Measurements from ENCODE around the gene CDC42SE2.
"Not testable (repeated sequence)": the region's sequence is repeated elsewhere in the genome, so short reads cannot be mapped to it uniquely, and the experiment has no call there.

The CDC42SE2 gene

DNA sequence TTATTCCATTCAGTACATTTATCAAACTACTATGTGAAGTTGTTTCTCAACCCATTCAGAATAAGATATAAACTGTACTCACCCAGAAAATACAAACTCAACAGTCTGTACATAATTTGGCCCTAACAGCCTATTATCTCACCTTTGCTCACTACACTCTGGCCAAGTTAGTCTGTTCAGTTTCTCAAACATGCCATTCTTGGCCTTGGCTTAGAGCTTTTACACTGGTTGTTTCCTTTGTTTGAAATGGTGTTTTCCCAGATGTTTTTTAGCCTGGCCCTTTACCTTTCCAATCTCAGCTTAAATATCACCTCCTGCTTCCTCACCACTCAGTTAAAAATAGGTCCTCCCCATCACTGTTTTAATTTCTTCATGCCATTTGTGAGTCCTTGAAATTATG, 13.6 kb downstream of the CDC42SE2 start:
- DNase-seq (ENCODE audit: extremely low read depth in 1 of 2, low read depth in 1 of 2): no peak

DNA sequence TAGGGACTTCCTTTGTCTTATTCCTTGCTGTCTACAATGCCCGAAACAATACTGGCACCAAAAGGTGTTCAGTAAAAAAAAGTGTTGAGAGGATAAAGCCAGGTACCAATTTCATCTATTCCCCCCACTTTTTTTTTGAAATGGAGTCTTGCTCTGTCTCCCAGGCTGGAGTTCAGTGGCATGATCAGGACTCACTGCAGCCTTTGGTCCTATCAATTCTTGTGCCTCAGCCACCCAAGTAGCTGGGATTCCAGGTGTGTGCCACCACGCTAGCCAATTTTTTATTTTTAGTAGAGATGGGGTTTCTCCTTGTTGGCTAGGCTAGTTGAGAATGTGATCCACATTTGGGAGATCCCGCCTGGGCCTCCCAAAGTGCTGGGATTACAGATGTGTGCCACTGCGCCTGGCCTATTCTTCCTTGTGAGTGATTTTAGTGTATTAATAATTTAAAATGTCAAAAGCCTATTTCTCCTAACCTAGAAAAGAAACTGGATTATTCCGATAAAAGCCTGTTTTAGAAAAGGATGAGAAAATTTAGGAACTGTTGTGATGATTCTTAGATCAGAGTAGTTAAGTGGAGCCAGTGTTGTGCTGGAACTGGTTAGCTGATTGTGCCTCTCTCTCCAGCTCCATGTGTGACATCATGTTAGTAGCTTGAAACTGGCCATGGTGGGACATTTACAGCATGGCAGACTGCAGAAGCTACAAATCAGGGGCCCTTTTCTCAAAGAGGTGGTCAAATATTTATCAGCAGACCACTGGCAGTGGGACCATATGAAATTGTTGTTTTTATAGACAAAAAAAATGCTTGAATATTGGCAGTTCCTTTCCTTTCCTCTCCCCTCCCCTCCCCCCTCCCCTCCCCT, 14.3 kb downstream of the CDC42SE2 start:
- no peak for DNase-seq (ENCODE audit: extremely low read depth in 1 of 2, low read depth in 1 of 2)

DNA sequence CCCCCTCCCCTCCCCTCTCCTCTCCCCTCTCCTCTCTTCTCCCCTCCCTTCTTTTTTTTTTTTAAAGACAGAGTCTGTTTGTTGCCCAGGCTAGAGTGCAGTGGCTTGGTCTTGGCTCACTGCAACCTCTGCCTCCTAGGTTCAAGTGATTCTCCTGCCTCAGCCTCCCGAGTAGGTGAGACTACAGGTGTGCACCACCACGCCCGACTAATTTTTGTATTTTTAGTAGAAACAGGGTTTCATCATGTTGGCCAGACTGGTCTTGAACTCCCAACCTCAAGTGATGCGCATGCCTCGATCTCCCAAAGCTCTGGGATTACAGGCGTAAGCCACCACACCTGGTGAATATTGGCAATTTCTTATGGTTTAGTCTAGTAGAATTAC, 14.9 kb downstream of the CDC42SE2 start:
- DNase-seq (ENCODE audit: extremely low read depth in 1 of 2, low read depth in 1 of 2): not testable (repeated sequence)

DNA sequence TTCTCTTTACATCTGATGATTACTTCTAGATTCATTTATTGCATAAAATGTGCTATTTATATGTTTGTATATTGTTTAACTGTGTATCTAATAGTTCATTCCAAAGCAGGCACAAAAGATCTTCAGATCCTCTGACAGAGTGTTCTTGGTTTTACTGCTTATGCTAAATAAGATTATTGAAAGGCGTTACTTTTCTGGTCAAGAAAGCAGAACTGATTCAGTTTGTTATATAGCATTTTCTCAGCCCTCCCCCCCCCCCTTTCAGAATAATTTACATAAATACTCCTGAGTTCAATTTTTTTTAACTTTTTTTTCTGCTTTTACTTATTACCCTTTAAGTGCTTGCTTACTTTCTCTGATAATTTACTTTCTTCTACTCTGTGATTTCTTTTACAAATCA, 15.4 kb downstream of the CDC42SE2 start:
- DNase-seq (ENCODE audit: extremely low read depth in 1 of 2, low read depth in 1 of 2): no peak

DNA sequence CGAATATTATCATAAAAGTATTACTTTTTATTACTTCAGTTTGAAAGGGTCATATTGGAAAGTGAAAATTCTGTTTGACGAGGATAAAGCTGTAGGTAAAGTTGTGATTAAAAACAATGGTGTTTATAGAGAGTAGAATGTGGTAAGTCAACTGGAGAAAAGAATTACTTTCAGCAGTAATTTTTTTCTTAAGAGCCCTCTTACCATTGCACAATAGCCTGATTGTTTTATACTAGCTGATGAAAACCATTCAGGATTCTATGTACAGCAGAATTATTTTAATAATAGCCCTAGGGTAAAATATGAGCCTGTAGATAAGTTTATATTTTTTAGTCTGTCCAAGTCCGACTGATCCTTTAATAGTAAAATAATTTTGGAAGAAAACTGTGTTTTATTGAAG, 16.6 kb downstream of the CDC42SE2 start:
- DNase-seq (ENCODE audit: extremely low read depth in 1 of 2, low read depth in 1 of 2): no peak

DNA sequence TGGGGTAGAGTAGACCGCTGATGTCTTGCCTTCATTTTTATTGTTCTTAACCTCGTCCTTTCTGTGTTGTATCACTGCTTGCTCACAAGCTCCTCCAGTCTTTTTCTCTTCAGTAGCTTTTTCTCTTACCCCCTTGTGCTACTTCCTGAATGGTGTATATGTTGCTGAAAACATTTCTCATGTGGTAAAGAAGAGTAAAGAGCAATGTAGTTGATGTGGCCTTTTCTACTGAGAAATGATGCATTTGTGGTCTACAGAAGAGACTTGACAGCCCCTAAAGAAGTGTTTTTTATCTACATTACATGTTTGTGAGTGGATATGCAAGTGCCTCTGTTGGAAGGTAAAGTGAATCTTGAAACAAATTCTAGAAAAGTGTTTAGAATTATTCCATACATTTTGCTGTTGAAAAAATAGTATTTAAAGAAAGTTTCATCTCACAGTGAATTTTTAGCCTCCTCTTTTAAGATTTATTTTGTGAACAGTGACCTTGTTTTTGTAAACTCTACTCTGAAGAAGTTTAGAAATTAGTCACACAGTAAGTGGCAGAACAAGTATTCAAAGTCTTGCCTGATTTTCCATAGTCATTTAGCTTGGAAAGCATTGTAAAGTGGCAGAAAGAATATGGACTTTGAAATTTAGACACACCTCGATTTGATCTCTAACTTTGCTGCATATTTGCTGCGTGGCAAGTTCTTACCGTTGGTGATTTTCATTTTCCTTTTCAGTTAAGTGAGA, 17.4 kb downstream of the CDC42SE2 start:
- no peak for DNase-seq (ENCODE audit: extremely low read depth in 1 of 2, low read depth in 1 of 2)

GRCh38 chr5:131281868-131282234, 18.0 kb downstream of the CDC42SE2 start:
- no peak for DNase-seq (ENCODE audit: extremely low read depth in 1 of 2, low read depth in 1 of 2)

GRCh38 chr5:131282235-131282634, 18.4 kb downstream of the CDC42SE2 start:
- DNase-seq (ENCODE audit: extremely low read depth in 1 of 2, low read depth in 1 of 2): no peak

- no peak for DNase-seq (ENCODE audit: extremely low read depth in 1 of 2, low read depth in 1 of 2)
These were observed 22.0 kb downstream of the CDC42SE2 start for GRCh38 chr5:131285703-131286399.

- DNase-seq (ENCODE audit: extremely low read depth in 1 of 2, low read depth in 1 of 2): no peak
These were observed 22.5 kb downstream of the CDC42SE2 start for GRCh38 chr5:131286400-131286715.

DNA sequence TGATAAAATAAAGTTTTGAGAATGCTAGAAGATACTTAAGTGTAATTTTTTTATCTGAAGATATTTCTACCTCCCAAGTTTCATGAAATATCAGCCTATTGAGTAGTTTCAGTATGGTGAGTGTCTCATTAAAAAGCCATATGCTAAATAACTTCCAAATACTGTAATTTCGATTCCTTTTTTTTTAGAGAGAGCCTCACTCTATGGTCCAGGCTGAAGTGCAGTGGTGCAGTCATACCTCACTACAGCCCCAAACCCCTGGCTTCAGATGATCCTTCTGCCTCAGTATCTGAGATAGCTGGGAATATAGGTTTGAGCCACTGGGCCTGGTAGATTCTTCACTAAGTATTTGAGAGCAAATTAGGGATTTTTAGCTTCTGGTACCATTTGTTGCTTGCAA, 24.5 kb downstream of the CDC42SE2 start:
- DNase-seq (ENCODE audit: extremely low read depth in 1 of 2, low read depth in 1 of 2): no peak

DNA sequence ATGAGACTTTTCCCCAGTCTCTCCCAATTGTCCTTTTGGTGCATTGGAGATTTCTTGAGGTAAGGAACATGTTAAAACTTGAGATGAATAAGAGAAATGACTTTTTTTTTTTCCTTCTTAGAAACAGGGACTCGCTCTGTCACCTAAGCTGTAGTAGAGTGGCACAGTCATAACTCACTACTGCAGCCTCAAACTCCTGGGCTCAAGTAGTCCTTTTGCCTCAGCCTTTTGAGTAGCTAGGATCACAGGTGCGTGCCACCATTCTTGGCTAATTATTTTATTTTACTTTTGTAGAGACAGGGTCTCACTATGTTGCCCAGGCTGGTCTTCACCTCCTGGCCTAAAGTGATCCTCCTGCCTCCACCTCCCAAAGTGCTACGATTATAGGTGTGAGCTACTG, 25.9 kb downstream of the CDC42SE2 start:
- no peak for DNase-seq (ENCODE audit: extremely low read depth in 1 of 2, low read depth in 1 of 2)

DNA sequence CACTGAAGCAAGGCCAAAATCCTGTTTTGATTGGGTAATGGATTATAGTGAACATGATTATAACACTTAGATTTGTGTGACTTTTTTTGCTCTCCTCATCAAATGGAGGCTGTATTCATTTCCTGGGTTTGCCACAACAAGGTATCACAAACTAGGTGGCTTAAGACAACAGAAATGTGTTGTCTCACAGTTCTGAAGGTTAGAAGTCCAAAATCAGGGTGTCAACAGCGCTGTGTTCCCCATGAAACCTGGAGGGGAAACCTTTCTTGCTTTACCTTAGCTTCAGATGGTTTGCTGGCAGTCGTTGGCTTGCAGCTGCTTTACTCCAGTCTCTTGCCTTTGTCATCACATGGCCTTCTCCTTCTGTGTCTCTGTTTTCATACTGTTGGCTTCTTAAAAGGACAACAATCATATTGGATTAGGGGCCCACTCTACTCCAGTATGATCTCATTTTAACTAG, 32.4 kb downstream of the CDC42SE2 start:
- no peak for DNase-seq (ENCODE audit: extremely low read depth in 1 of 2, low read depth in 1 of 2)

DNA sequence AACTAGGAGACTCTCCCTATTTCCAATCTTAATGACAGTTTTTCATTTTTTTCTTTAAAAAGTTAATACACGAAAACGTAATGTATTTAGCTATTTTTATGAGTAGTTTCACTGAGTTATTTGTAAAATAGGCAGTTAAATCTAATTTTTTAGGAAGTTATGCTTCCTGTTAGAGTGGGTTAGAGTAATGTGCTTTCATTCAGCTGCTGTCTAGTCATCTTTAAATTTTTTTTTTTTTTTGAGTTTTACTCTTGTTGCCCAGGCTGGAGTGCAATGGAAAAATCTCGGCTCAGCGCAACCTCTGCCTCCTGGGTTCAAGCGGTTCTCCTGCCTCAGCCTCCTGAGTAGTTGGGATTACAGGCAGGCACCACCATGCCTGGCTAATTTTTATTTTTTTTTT, 34.0 kb downstream of the CDC42SE2 start:
- DNase-seq (ENCODE audit: extremely low read depth in 1 of 2, low read depth in 1 of 2): no peak

DNA sequence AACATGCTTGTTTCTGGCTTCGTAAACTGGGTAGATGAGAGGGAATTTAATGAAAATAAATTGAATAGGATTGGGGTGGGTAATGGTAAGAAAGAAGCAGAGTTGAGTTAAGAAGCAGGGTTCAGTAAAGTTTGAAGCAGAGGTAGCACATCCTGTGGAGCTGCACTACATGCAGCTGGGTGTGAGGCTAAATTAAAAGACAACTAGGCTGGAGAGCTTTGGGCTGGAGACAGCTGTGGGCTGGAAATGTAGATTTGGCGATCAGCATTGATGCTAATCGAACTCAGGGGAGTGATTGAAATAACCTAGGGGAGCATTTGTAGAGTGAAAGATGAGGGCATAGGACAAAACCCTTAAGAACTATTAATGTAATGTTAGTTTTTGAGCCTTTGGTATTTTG, 35.6 kb downstream of the CDC42SE2 start:
- no peak for DNase-seq (ENCODE audit: extremely low read depth in 1 of 2, low read depth in 1 of 2)

GRCh38 chr5:131302506-131302905, 38.7 kb downstream of the CDC42SE2 start:
- DNase-seq (ENCODE audit: extremely low read depth in 1 of 2, low read depth in 1 of 2): no peak

- DNase-seq (ENCODE audit: extremely low read depth in 1 of 2, low read depth in 1 of 2): no peak
These were observed 39.7 kb downstream of the CDC42SE2 start for GRCh38 chr5:131303537-131303936.

DNA sequence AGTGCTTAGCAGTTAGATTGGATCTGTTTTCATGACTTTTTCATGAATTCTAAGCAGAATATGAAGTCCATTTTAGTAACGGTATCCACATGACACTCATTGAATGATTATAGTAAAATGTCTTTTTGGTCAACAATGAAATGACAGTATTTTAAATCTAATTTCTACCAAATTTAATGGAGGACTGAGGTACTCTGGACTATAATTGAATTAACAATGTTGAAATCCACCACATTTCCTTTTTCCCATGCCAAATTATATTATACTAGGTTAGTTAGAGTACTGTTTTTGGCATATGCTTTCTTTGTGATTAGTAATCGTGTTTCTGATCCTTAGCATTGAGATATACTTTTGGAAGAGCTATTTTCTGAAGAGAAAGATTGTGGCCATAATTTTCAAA, 40.6 kb downstream of the CDC42SE2 start:
- no peak for DNase-seq (ENCODE audit: extremely low read depth in 1 of 2, low read depth in 1 of 2)

- no peak for DNase-seq (ENCODE audit: extremely low read depth in 1 of 2, low read depth in 1 of 2)
These were observed 41.4 kb downstream of the CDC42SE2 start for GRCh38 chr5:131305138-131305689.

DNA sequence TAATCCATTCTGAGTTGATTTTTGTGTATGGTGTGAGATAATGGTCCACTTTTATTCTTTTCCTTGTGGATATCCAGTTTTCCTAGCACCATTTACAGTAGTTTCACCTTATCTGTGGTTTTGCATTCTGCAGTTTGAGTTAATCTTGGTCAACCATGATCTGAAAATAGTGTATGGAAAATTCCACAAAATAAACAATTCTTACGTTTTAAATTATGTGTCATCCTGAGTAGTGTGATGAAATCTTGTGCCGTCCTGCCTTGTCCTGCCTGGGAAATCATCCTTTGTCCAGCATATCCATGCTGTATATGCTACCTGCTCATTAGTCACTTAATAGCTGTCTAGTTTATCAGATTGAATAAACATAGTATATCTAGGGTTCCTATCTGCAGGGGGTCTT, 42.1 kb downstream of the CDC42SE2 start:
- DNase-seq (ENCODE audit: extremely low read depth in 1 of 2, low read depth in 1 of 2): no peak

DNA sequence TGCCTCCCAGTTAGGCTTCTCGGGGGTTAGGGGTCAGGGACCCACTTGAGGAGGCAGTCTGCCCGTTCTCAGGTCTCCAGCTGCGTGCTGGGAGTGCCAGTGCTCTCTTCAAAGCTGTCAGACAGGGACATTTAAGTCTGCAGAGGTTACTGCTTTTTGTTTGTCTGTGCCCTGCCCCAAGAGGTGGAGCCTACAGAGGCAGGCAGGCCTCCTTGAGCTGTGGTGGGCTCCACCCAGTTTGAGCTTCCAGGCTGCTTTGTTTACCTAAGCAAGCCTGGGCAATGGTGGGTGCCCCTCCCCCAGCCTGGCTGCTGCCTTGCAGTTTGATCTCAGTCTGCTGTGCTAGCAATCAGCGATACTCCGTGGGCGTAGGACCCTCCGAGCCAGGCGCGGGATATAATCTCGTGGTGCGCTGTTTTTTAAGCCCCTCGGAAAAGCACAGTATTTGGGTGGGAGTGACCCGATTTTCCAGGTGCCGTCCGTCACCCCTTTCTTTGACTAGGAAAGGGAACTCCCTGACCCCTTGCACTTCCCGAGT, 48.5 kb downstream of the CDC42SE2 start:
- DNase-seq (ENCODE audit: extremely low read depth in 1 of 2, low read depth in 1 of 2): peak in 1 of 2 donors; percentile 34

All from activated CD8-positive, alpha-beta memory T cell treated with anti-CD3 and anti-CD28 coated beads for 1 hour (primary cell).